ENCODE results near the gene CHODL. TPM values are rescaled to one million over a fixed set of nuclear protein-coding genes. Genes with fewer than 3 reads are reported as not detected.

The CHODL gene
- total and polyA plus RNA-seq, 12 donors, result 0.14 to 1.6 (median 0.45) TPM; not detected in 2

GRCh38 chr21:18294100-18294499 lies 49.5 kb downstream of the CHODL start:
- WGBS, 4 donors, result 72 to 86% (median 74%) methylated on average over 9 of the region's 9 CpGs
- intact Hi-C loops (cut with DNase I), result no loop called here
- H3K4me1 ChIP-seq (replicated peaks in 1 of 2), result no peaks in the 10 kb centered on the region
- no peak overlapping the region for H3K4me3 ChIP-seq
- H3K27me3 ChIP-seq, result peaks cover 10% of the 10 kb centered on the region
- no peak for TF ChIP-seq CTCF (IDR thresholded peaks at IDR 0.05)
- TF ChIP-seq POLR2A (IDR thresholded peaks at IDR 0.05), result no peak
- no peaks in the 10 kb centered on the region for H3K9me3 ChIP-seq (replicated peaks in 1 of 3)
- H3K27ac ChIP-seq, result no peak overlapping the region
- H3K36me3 ChIP-seq (replicated peaks in 1 of 2), result no peaks in the 10 kb centered on the region
- no peak for DNase-seq

DNA sequence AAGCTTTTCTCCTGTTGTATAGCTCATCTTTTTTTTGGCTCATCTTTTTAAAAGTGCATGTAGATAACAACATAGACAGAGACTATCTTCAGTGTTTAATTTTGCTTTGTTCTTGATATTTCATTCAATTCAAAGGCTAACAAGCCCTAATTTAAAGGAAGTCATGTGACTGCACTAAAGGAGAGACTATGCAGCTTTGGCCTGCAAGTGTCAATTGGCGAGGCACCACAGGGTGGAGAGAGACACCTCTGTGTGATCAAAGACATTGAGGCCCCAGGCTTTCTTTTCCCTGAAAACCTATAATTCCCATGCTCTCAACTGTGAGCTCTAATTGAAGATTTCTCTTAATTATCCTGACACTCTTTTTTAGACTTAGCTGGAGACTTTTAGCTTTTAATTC lies 53.6 kb downstream of the CHODL start:
- DNase-seq, result no peak
- Histone ChIP-seq H3K36me3 (replicated peaks in 1 of 2) (no peaks in the 10 kb centered on the region), H3K4me1 (replicated peaks in 1 of 2) (no peaks in the 10 kb centered on the region), H3K9me3 (replicated peaks in 1 of 3) (no peaks in the 10 kb centered on the region), H3K27me3 (peaks cover 10% of the 10 kb centered on the region), H3K4me3 (no peak overlapping the region), H3K27ac (no peak overlapping the region)
- TF ChIP-seq CTCF (IDR thresholded peaks at IDR 0.05), result no peak
- TF ChIP-seq POLR2A (IDR thresholded peaks at IDR 0.05), result no peak
- intact Hi-C loops (cut with DNase I), result no loop called here
- WGBS, 4 donors, result 53 to 77% (median 73%) methylated on average over 1 of the region's 1 CpG

Other genes with a start within 250 kb of the CHODL start
- gene TMPRSS15, start 159.0 kb downstream of the CHODL start, total RNA-seq, result not detected
- not detected for gene TMPRSS15, start 159.0 kb downstream of the CHODL start, polyA plus RNA-seq